GM18519 (cell line): Measurements from ENCODE around the gene ZNF25.
"Not testable (repeated sequence)": the region's sequence is repeated elsewhere in the genome, so short reads cannot be mapped to it uniquely, and the experiment has no call there.

Source experiments
- ATAC-seq: cut with Tn5 transposase; IDR thresholded peaks from one replicate; pipeline ENCODE4 v1.9.1; 2021; ENCODE audit warnings: mild to moderate bottlenecking, moderate library complexity; ENCODE audit not compliant: unreplicated experiment, low FRiP score

The ZNF25 gene

GRCh38 chr10:37976091-37976879 is at the start of gene ZNF25:
Gene ZNF25, minus strand, starts transcription at chr10:37976647. Its CDS starts 4,925 bp downstream, at chr10:37971722.
- peak; percentile 89 for ATAC-seq

DNA sequence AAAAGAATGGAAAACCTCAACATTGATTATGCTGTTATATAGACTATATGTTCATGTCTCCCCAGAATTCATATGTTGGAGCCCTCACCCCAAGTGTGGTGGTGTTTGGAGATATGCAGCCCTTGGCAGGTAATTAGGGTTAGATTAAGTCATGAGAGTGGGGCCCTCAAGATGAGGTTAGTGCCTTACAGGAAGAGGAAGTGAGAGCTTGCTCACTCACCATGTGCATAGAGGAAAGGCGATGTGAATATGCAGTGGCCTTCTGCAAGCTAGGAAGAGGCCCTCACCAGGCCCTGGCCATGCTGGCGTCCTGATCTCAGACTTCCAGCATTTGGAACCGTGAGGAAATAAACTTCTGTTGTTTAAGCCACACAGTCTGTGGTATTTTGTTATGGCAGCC is 48.8 kb upstream of the ZNF25 start:
- peak; percentile 87 for ATAC-seq

DNA sequence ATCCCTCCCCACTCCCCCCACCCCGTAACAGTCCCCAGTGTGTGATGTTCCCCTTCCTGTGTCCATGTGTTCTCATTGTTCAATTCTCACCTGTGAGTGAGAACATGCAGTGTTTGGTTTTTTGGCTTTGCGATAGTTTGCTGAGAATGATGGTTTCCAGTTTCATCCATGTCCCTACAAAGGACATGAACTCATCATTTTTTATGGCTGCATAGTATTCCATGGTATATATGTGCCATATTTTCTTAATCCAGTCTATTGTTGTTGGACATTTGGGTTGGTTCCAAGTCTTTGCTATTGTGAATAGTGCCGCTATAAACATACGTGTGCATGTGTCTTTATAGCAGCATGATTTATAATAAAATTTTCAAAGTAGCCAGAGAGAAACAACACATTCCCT is 42.7 kb upstream of the ZNF25 start:
- ATAC-seq, result not testable (repeated sequence)

DNA sequence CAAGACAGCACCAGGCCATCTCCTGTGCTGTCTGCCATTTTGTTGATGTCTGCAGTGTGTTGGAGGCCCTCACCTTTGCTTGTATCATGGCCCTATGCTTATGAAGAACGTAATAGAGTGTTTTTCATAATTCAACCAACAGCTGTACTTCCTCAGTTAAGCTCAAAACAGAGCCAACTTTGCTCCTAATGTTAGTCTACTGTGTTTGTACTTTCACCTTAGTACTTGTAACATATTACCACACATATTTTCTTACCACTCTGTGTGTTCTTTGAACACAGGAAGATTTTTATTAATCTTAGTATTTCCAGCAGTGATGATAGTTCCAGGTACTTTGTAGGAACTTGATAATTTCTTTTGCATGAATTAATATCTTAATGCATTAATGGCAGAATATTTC is 39.9 kb upstream of the ZNF25 start:
- ATAC-seq, result no peak

- peak; percentile 77 for ATAC-seq
These were observed 33.9 kb upstream of the ZNF25 start, which contains the start of gene ZNF33A for GRCh38 chr10:38010119-38010903. Gene ZNF33A, plus strand, starts transcription at chr10:38010675. Its CDS starts 1,667 bp downstream, at chr10:38012342.

- no peak for ATAC-seq
These were observed 31.5 kb upstream of the ZNF25 start for GRCh38 chr10:38007991-38008390.

DNA sequence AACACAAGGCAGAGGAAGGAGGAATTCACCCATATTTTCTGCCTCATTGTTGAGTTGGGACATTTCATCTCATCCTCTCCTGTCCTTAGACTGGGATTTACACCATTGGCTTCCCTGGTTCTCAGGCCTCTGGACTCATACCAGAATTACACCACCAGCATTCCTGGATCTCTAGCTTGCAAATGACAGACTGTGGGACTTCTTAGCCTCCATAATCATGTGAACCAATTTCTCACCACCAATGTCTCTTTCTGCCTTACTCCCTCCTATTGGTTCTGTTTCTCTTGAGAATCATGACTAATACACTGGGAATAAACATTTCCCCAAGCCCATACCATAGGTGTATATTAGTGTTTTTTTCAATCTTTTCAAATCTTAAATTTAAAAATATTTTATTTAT is 31.1 kb upstream of the ZNF25 start:
- ATAC-seq, result no peak

GRCh38 chr10:38003588-38003987 is 27.1 kb upstream of the ZNF25 start:
- ATAC-seq, result no peak

- no peak for ATAC-seq
These were observed 26.6 kb upstream of the ZNF25 start for GRCh38 chr10:38003026-38003425.

DNA sequence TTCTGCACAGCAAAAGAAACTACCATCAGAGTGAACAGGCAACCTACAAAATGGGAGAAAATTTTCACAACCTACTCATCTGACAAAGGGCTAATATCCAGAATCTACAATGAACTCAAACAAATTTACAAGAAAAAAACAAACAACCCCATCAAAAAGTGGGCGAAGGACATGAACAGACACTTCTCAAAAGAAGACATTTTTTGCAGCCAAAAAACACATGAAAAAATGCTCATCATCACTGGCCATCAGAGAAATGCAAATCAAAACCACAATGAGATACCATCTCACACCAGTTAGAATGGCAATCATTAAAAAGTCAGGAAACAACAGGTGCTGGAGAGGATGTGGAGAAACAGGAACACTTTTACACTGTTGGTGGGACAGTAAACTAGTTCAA is 24.0 kb upstream of the ZNF25 start:
- ATAC-seq, result not testable (repeated sequence)

- not testable (repeated sequence) for ATAC-seq
These were observed 22.5 kb upstream of the ZNF25 start for GRCh38 chr10:37998920-37999319.

- ATAC-seq, result no peak
These were observed 15.6 kb upstream of the ZNF25 start for GRCh38 chr10:37992083-37992482.

DNA sequence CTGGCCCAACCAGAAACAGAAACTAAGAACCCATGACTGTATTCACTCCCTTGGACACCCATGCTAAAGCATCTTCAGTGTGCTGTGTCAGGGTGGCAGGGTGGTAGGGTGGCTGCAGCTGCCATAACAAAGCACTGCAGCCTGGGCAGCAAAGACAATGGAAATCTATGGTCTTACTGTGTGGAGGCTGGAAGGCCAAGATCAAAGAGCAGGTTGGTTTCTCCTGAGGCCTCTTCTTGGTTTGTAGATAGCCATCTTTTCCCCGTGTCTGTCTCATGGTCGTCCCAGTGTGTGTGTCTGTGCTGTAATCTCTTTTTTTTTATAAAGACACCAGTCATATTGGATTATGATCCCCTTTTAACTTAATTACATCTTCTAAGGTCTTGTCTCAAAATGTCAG is 15.2 kb upstream of the ZNF25 start:
- no peak for ATAC-seq

- no peak for ATAC-seq
These were observed 395 bp upstream of the ZNF25 start for GRCh38 chr10:37976880-37977203.

- no peak for ATAC-seq
These were observed 951 bp downstream of the ZNF25 start for GRCh38 chr10:37975401-37975991.

DNA sequence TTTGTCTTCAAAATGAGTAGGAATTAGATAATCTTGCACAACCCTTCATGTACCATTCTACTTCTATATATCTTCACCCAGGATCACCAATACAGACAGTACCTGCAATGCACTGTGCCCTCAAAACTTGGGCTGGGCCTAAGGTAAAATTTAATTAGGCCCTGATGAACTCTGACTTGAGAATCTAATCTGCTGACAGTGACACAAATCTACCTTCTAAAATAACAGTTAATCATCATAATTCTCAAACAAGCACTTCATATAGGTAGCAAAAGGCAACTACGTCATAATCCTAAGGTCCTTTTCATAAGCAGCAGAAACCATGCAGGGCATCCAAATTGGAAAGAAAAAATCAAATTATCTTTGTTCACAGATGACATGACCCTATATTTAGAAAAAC is 4.1 kb downstream of the ZNF25 start:
- ATAC-seq, result no peak

GRCh38 chr10:37965006-37965405 is 11.4 kb downstream of the ZNF25 start:
- ATAC-seq, result no peak

- no peak for ATAC-seq
These were observed 15.8 kb downstream of the ZNF25 start for GRCh38 chr10:37960591-37961137.

- no peak for ATAC-seq
These were observed 18.6 kb downstream of the ZNF25 start for GRCh38 chr10:37957841-37958240.

- no peak for ATAC-seq
These were observed 23.5 kb downstream of the ZNF25 start for GRCh38 chr10:37952926-37953325.
